Subcutaneous abdominal adipose tissue (tissue), 5 donors: ENCODE measurements around the gene CDK5R1.
A peak's percentile ranks its signal among the peaks of the same experiment; 100 is the strongest.

Source experiments
- H3K27ac ChIP-seq: one replicate; pipeline ENCODE4 v1.7.0; 2013; ENCODE audit warnings: low read depth, mild to moderate bottlenecking, inconsistent platforms, low read length, moderate library complexity
- H3K27me3 ChIP-seq, 5 donors: one replicate each; pipeline ENCODE4 v1.7.0; 2013; ENCODE audit warnings: low read length in 5 of 5, inconsistent platforms in 1 of 5; ENCODE audit not compliant: control insufficient read depth in 5 of 5, insufficient read depth in 4 of 5
- H3K36me3 ChIP-seq, 5 donors: one replicate each; pipeline ENCODE4 v1.7.0; 2013; ENCODE audit warnings: low read length in 5 of 5; ENCODE audit not compliant: control insufficient read depth in 5 of 5, insufficient read depth in 5 of 5
- H3K4me1 ChIP-seq, 5 donors: one replicate each; pipeline ENCODE4 v1.7.0; 2013; ENCODE audit warnings: low read length in 5 of 5, mild to moderate bottlenecking in 3 of 5, moderate library complexity in 1 of 5; ENCODE audit not compliant: control insufficient read depth in 5 of 5, insufficient read depth in 5 of 5
- H3K4me3 ChIP-seq, 5 donors: one replicate each; pipeline ENCODE4 v1.7.0; 2013; ENCODE audit warnings: low read length in 5 of 5, low read depth in 1 of 5
- H3K9ac ChIP-seq, 5 donors: one replicate each; pipeline ENCODE4 v1.7.0; 2013; ENCODE audit warnings: low read length in 5 of 5, mild to moderate bottlenecking in 4 of 5, moderate library complexity in 3 of 5
- H3K9me3 ChIP-seq, 5 donors: one replicate each; pipeline ENCODE4 v1.7.0; 2013; ENCODE audit warnings: low read length in 5 of 5; ENCODE audit not compliant: control insufficient read depth in 5 of 5
- donor health status: healthy.
- donor health status: healthy.
- donor health status: healthy.
- donor health status: healthy.
- donor health status: healthy.

The CDK5R1 gene

GRCh38 chr17:32496395-32497073 lies 9.7 kb downstream of the CDK5R1 start:
- Histone ChIP-seq H3K4me3 (no peak overlapping the region), H3K27ac (no peak overlapping the region), H3K36me3 (peaks cover 0 to 5% (median 0%) of the 10 kb centered on the region in 5 donors), H3K27me3 (peaks cover 0 to 3% (median 0%) of the 10 kb centered on the region in 5 donors), H3K4me1 (peaks cover 4 to 40% (median 28%) of the 10 kb centered on the region in 5 donors), H3K9me3 (no peaks in the 10 kb centered on the region), H3K9ac (no peak overlapping the region)

GRCh38 chr17:32497431-32498205 lies 10.8 kb downstream of the CDK5R1 start:
- H3K4me1 ChIP-seq, result peaks cover 3 to 34% (median 22%) of the 10 kb centered on the region in 5 donors
- H3K27me3 ChIP-seq, result peaks cover 0 to 3% (median 0%) of the 10 kb centered on the region in 5 donors
- no peak overlapping the region for H3K9ac ChIP-seq
- no peak overlapping the region for H3K27ac ChIP-seq
- H3K36me3 ChIP-seq, result peaks cover 0 to 5% (median 0%) of the 10 kb centered on the region in 5 donors
- H3K4me3 ChIP-seq, result no peak overlapping the region
- H3K9me3 ChIP-seq, result no peaks in the 10 kb centered on the region

- Histone ChIP-seq H3K9me3 (no peaks in the 10 kb centered on the region), H3K36me3 (peaks cover 0 to 4% (median 0%) of the 10 kb centered on the region in 5 donors), H3K4me1 (peaks cover 4 to 34% (median 26%) of the 10 kb centered on the region in 5 donors), H3K27me3 (peaks cover 0 to 3% (median 0%) of the 10 kb centered on the region in 5 donors), H3K27ac (no peak overlapping the region), H3K9ac (no peak overlapping the region), H3K4me3 (no peak overlapping the region)
Measured at GRCh38 chr17:32498391-32498790, 11.6 kb downstream of the CDK5R1 start.

GRCh38 chr17:32502013-32502412 lies 15.2 kb downstream of the CDK5R1 start:
- Histone ChIP-seq H3K9ac (no peak overlapping the region), H3K9me3 (no peaks in the 10 kb centered on the region), H3K27me3 (peaks cover 0 to 3% (median 0%) of the 10 kb centered on the region in 5 donors), H3K27ac (no peak overlapping the region), H3K4me1 (peaks cover 0 to 21% (median 6%) of the 10 kb centered on the region in 5 donors), H3K4me3 (no peak overlapping the region), H3K36me3 (peaks cover 0 to 3% (median 0%) of the 10 kb centered on the region in 5 donors)

GRCh38 chr17:32502710-32503109 lies 15.9 kb downstream of the CDK5R1 start:
- Histone ChIP-seq H3K36me3 (peaks cover 0 to 3% (median 0%) of the 10 kb centered on the region in 5 donors), H3K27ac (no peak overlapping the region), H3K9ac (peak overlapping the region in 1 of 5 donors; percentile 7), H3K27me3 (peaks cover 0 to under 1% (median 0%) of the 10 kb centered on the region in 5 donors), H3K4me3 (no peak overlapping the region), H3K4me1 (peaks cover 0 to 21% (median 6%) of the 10 kb centered on the region in 5 donors), H3K9me3 (no peaks in the 10 kb centered on the region)

- Histone ChIP-seq H3K27ac (no peak overlapping the region), H3K4me3 (no peak overlapping the region), H3K9me3 (no peaks in the 10 kb centered on the region), H3K4me1 (peaks cover 0 to 21% (median 6%) of the 10 kb centered on the region in 5 donors), H3K27me3 (no peaks in the 10 kb centered on the region), H3K36me3 (peaks cover 0 to 3% (median 0%) of the 10 kb centered on the region in 5 donors), H3K9ac (peak overlapping the region in 1 of 5 donors; percentile 7)
Measured at GRCh38 chr17:32503251-32504165, 16.7 kb downstream of the CDK5R1 start.

GRCh38 chr17:32504166-32504990 lies 17.6 kb downstream of the CDK5R1 start:
- no peaks in the 10 kb centered on the region for H3K9me3 ChIP-seq
- no peak overlapping the region for H3K9ac ChIP-seq
- no peak overlapping the region for H3K27ac ChIP-seq
- no peak overlapping the region for H3K4me3 ChIP-seq
- peaks cover 0 to 21% (median 6%) of the 10 kb centered on the region in 5 donors for H3K4me1 ChIP-seq
- H3K27me3 ChIP-seq, result no peaks in the 10 kb centered on the region
- H3K36me3 ChIP-seq, result peaks cover 0 to 3% (median 0%) of the 10 kb centered on the region in 5 donors

GRCh38 chr17:32508926-32509325 lies 22.1 kb downstream of the CDK5R1 start:
- no peaks in the 10 kb centered on the region for H3K36me3 ChIP-seq
- peaks cover 0 to 6% (median 0%) of the 10 kb centered on the region in 5 donors for H3K4me1 ChIP-seq
- H3K9me3 ChIP-seq, result no peaks in the 10 kb centered on the region
- H3K27ac ChIP-seq, result no peak overlapping the region
- H3K27me3 ChIP-seq, result no peaks in the 10 kb centered on the region
- H3K9ac ChIP-seq, result no peak overlapping the region
- H3K4me3 ChIP-seq, result no peak overlapping the region

GRCh38 chr17:32510466-32510865 lies 23.7 kb downstream of the CDK5R1 start:
- Histone ChIP-seq H3K27ac (no peak overlapping the region), H3K27me3 (no peaks in the 10 kb centered on the region), H3K4me3 (no peak overlapping the region), H3K4me1 (no peaks in the 10 kb centered on the region), H3K9ac (no peak overlapping the region), H3K36me3 (no peaks in the 10 kb centered on the region), H3K9me3 (no peaks in the 10 kb centered on the region)
